Cerebellar cortex (tissue), 1 donor: ENCODE data around the gene HAPLN3.

ENCODE experiments used
- DNase-seq: peaks from one replicate; pipeline ENCODE4 v3.0.0-alpha.2; 2015; ENCODE audit warnings: low spot score

HAPLN3 gene

DNA sequence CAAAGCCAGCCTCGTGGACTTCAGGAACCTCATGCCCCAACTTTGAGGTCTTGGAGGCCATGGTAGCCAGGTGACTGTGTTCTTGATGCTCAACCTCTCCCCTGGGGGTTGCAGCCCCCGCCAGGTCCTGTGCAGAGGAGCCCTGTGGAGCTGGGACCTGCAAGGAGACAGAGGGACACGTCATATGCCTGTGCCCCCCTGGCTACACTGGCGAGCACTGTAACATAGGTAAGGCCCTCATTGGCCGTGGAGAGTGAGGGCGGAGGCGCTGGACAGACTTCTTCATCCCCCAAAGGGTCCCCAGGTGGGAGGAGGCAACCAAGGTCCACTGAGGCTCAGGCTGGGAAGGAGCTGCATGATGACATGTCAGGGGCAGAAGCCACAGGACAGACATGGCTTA is 35.1 kb downstream of the HAPLN3 start:
- DNase-seq = no peak

GRCh38 chr15:88859550-88859949 is 35.8 kb downstream of the HAPLN3 start:
- no peak for DNase-seq

- DNase-seq = no peak
Observed at GRCh38 chr15:88858934-88859333, 36.4 kb downstream of the HAPLN3 start.

GRCh38 chr15:88852476-88852875 is 42.9 kb downstream of the HAPLN3 start:
- no peak for DNase-seq

DNA sequence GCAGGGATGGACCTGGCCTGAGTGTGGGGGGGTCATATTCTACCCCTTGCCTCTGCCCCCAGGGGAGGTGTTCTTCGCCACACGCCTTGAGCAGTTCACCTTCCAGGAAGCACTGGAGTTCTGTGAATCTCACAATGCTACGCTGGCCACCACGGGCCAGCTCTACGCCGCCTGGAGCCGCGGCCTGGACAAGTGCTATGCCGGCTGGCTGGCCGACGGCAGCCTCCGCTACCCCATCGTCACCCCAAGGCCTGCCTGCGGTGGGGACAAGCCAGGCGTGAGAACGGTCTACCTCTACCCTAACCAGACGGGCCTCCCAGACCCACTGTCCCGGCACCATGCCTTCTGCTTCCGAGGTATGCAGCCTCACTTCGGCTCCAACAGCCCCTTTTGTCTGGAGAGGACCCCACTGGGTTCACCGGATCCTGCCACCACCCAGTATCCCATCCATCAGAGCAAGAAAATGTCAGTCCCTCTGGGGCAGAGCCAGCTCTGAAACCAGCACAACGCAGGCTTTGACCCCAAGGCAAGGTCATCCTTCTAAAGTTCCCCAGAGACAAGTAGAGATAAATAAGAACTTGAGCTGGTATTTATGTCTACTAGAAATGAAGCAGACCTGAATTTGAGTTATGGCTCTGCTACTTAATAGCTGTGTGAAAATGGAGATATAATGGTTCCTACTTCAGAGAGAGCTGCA is 45.8 kb downstream of the HAPLN3 start:
- DNase-seq = no peak

- DNase-seq = no peak
Observed at GRCh38 chr15:88848203-88848602, 47.1 kb downstream of the HAPLN3 start.

DNA sequence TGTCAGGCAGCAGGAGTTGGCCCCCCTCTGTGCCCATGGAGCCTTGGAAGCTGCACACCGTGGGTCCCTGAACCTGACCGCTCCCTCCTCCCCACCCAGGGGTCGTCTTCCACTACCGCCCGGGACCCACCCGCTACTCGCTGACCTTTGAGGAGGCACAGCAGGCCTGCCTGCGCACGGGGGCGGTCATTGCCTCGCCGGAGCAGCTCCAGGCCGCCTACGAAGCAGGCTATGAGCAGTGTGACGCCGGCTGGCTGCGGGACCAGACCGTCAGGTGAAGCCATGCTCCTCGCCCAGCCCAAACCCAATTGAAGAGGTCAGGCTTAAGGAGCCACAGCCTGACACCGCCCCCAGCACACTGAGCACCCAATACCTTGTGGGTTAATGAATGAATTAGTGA is 48.2 kb downstream of the HAPLN3 start:
- DNase-seq = no peak

GRCh38 chr15:88845616-88846015 is 49.7 kb downstream of the HAPLN3 start:
- no peak for DNase-seq

- no peak for DNase-seq
Observed at GRCh38 chr15:88844749-88845386, 50.5 kb downstream of the HAPLN3 start.

GRCh38 chr15:88843334-88843733 is 52.0 kb downstream of the HAPLN3 start:
- no peak for DNase-seq

GRCh38 chr15:88842156-88842555 is 53.2 kb downstream of the HAPLN3 start:
- no peak for DNase-seq

- DNase-seq = no peak
Observed at GRCh38 chr15:88841236-88841635, 54.1 kb downstream of the HAPLN3 start.

DNA sequence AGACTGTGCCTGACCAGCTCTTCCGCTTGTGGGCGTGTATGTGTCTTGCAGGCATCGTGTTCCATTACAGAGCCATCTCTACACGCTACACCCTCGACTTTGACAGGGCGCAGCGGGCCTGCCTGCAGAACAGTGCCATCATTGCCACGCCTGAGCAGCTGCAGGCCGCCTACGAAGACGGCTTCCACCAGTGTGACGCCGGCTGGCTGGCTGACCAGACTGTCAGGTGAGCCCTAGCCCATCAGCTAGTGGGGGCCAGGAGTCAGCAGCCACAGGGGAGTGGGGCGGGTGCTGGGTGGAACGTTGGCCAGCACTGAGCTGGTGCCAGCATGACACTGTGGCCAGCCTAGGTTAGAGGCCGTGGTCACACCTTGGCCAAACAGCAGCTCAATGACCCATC is 55.4 kb downstream of the HAPLN3 start:
- DNase-seq = no peak

- no peak for DNase-seq
Observed at GRCh38 chr15:88839146-88839545, 56.2 kb downstream of the HAPLN3 start.

GRCh38 chr15:88838667-88839066 is 56.7 kb downstream of the HAPLN3 start:
- no peak for DNase-seq

GRCh38 chr15:88835646-88836045 is 59.7 kb downstream of the HAPLN3 start:
- DNase-seq = no peak

DNA sequence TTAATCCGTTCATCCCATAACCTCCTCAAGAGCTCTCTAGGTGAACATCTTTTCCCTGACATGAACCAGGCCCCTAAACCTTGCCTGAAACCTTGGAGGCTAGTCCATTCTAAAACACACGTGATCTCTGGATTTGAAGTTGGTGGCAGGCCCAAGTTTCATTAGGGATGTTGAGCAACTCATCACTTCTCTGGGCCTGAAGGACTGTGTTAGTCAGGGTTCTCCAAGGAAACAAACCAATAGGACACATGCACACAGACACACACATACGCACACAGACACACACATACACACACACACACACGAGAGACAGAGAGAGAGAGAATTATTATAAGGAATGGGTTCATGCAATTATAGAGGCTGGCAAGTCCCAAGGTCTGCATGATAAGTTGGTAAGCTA is 60.2 kb downstream of the HAPLN3 start:
- DNase-seq = no peak

DNA sequence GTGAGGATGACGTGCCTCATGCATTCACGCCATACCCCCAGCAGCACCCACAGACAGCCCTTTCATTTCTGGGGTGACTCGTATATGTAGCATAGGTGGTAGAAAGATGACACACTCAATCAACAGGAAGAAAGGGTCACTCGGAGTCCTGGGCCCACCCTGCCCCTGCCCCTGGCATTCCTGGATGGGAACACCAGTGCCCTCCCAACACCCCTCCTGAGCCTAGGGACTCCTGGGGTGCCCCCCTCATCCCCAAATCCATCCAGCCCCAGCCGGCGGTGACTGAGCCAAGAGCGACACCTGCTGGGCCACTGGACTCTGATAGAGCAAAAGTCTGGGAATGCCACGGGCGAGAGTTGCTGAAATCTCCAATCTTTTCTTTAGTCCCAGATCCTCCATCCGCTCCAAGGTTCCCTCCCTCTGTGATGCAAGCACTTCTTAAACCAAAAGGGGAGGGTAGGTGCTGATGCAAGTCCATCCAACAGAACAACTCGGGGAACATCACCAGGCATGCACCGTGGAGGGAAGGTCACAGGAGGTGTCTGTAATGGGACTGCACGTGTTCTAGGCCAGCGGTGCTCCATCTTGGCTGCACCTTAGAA is 61.0 kb downstream of the HAPLN3 start:
- peak; percentile 9 for DNase-seq

- DNase-seq = no peak
Observed at GRCh38 chr15:88833731-88834100, 61.6 kb downstream of the HAPLN3 start.

DNA sequence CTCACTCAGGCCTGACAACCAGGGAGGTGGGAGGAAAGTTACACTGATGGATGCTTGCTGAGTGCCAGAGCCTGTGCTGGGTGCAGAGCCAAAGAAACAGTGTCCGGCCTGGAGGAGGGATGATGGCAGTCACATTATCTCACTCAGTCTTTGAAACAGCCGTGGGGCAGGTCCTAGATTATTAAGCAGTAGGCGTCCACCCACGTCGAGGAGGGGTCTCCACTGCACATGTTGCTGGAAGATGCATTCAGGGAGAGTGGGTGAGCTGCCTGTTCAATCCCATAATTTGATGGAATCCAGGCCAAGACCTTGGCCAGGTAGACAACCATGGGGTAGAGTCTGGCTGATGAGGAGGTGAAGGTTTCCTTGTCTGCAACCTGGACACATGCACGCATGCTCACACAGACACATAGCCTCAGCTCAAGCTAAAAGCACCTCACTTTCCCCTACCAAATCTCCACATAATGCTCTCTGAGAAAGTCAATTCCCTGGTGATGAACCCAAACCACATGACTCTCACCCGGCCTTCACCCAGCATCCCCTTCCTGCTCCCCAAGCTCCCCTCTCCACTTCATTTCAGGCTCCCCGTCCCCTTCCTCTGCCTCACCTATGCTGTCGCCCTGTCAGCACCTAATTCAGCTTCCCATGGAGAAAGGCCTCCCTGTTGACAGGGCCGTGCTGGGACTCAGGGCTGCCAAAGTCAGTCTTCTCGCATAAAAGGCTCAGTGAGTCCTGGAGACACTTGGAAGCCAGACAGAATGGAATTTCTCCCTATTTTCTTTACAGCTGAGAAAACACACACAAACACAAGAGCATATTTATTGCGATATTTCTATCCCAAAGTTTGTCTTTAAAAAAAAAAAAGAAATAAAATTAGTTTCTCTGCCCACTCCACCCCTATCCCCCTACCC is 62.3 kb downstream of the HAPLN3 start:
- no peak for DNase-seq

GRCh38 chr15:88830016-88830415 is 65.3 kb downstream of the HAPLN3 start:
- DNase-seq = no peak

DNA sequence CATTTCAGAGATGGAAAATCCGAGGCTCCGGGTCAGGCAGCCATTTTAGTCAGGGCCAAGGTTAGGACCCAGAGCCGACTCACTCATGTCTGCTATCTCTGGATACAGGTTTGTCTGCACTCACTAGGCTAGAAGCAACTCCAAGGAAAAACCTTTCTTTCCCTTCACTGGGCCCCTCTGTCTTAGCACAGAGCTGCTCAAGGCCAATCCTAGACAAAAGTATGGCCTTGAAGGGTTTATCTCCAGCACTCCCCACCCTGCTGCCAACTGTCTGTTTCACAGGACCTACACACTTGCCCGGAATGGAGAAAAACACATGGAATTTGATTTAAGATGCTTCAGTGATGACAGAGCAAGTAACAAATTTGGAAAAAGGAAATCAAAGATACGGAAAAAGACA is 66.6 kb downstream of the HAPLN3 start:
- DNase-seq = no peak
